Measurements from ENCODE around the gene HOXD13.

The HOXD13 gene

DNA sequence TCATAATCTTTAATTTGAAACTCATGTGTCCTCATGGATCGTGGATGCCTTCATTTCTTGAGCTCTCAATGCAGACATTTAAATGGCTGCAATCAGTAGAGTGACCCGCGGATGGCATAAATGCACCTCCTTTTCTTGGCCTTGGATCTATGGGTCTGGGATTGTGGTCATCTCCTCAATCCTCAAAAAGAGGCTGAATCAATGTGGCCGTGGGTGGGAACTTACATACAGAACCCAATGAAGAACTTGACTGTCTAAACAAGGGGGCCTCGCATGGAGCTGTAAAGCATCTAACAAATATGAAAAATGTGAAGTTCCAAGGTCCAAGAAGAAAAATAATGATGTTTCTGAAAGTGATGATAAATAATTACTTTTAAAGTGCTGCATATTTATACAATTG, 2.9 kb downstream of the HOXD13 start:
- DNase-seq: no peak

- peak; percentile 24 for DNase-seq
Observed at GRCh38 chr2:176096243-176096985, 3.9 kb downstream of the HOXD13 start.

- peak; percentile 88 for DNase-seq
Observed at GRCh38 chr2:176096986-176097819, 4.7 kb downstream of the HOXD13 start.

DNA sequence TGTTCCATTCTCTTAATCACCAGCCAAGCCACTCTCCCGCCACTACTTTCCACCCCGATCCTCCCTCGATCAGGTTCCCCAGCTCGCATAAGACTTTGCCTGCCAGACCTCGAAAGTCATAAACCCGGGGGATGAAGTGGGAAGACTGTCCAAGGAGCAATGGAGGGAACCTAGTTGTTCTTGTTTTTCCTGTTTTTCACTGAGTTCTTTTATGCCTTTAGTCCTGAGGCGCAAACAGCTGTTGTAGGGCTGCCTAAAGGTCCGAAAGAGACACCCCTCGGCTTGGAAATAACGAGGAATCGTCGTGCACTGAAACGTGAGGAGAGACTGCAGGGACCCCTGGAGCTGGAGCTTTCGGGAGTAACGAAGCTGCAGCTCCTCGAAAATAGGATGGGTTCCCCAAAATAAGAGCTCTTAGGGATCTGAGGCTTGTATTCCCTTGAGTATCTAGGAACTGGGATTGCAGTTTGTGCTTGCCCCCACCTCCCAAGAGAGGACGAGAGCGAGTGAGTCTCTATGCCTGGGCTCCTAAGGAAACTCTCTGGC, 5.4 kb downstream of the HOXD13 start:
- DNase-seq: peak; percentile 61

GRCh38 chr2:176098366-176099158, 6.0 kb downstream of the HOXD13 start:
- DNase-seq: peak; percentile 47

DNA sequence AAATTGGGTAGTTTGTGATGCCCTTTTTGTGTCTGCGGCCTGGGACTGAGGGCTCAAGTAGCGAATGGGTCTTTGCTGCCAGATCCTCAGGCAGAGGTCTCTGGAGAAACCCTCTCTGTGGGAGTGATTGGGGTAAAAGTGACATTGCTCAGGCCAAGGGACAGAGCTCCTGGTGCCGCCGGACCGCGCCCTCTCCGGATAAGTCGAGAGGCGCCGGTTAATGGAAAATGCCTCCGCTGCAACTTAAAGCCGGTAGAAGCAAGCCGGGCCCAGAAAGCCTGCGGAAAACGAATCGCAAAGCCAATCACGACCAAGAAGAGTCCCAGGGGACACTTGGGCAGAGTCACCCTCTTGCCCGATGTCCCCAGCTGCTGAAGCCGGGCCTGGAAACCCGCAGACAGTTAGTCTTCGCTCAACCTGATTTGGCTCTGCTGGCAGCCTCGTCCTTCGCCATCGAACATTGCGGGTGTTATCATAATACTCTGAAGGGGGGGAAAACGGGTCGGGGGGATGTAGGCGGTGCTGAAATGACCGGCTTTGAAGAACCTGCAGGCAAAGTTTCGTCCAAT, 6.7 kb downstream of the HOXD13 start:
- DNase-seq: no peak

GRCh38 chr2:176099728-176100546, 7.4 kb downstream of the HOXD13 start, which contains the start of gene HOXD12:
HOXD12 (plus strand) TSS chr2:176099795; CDS start chr2:176099802, 7 bp downstream.
- DNase-seq: no peak

DNA sequence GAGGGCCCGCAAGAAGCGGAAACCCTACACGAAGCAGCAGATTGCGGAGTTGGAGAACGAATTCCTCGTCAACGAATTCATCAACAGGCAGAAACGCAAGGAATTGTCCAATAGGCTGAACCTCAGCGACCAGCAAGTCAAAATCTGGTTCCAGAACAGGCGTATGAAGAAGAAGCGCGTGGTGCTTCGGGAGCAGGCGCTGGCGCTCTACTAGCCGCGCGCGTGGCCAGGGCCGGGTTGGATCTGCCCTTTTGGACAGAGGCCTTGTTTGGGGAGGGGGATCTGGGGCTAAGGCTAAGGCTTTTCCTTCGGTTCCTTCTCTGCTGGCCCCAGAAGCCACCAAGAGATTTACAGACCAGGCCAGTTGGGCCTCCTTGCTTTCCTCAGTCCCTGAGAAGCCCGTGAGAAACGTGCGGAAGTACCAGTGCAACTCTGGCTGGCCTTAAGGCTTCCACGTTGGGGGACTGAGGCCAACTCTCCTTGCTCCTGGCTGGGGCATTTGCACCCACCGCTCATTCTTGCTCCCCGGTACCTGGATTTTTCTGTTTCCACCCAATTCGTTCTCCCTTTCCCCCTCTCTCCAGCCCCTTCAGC, 8.1 kb downstream of the HOXD13 start:
- DNase-seq: no peak

GRCh38 chr2:176101216-176101830, 8.8 kb downstream of the HOXD13 start:
- no peak for DNase-seq

DNA sequence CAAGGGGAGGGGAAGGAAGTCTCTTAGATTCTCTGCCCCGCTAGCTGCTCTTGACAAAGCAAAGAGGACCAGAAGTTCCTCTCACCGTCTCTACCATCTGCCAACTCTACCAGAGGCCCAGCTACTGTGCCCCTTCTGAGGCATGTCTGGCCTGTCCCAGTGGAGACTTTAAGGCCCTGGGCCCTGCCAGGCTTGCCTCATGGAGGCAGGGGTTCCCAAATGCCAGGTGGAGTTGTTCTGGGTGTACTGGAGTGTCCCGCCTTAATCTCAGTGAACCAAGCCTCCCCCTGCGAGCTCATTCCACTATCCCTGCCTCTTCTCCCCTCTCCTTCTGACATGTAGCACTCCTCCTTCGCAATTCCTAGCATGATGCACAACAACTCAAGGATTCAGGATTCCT, 9.3 kb downstream of the HOXD13 start:
- DNase-seq: no peak

GRCh38 chr2:176102309-176102866, 9.9 kb downstream of the HOXD13 start:
- no peak for DNase-seq

GRCh38 chr2:176103194-176103593, 10.7 kb downstream of the HOXD13 start:
- no peak for DNase-seq

DNA sequence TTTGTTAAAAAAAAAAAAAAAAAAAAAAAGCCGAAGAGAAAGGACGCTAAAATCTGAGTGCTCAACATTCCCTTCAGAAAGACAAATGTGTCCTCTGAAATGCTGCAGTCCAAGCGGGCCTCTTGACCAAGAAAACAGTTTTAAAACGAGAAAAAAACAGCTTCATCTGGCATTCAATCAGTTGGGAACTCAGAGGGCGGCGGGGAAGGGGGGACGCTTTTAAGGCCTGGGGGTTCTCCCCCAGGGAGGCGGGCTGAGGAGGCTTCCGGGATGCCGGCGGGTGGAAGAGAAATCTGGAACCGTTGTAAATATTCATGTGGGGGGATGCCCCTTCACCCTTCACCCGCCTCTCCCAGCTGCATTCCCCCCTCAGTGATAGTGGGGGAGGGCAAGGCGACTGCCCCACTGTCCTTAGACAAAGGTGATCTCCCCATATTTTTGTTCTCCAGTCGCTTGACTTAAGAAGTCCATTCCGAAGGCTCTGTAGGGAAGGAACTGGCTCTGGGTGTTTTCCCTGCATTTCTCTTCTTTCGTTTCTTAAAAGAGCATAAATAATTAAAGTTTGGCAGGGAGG, 11.3 kb downstream of the HOXD13 start:
- no peak for DNase-seq

DNA sequence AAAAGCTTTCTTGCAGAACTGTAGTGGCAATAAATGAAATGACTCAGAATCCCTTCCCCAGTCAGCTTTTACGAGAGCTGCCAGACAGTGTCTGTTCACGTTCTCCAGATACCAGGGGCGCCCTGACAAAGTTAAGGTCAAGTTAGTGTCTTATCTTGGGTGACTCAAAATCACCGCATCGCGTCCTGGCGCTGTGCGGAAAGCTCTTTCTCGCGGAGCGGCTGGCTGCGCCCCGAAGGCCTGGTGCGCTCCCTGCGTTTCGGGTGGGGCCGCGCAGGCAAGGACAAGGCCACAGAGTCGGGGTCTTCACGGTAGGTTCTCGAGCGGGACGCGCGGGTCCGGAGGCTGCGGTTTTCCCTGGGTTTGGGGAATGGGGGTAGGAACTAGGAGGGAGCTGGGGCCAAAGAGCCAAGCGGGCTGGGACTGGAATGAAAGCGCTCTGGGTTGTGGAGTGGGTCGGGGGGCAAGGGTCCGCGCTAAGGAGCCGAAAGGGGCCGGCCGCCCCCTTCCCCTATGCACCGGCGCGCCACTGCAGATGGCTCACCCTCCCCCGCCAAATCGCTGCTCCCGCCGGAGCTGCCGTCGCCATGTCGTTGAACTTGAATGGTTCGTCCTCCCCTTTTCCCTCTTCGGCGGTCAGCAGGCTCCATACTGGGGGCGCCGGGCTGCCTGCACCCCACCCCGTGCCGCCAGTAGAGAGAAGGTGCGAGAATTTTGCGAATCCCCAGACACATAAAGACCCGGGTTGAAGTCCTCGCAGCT, 12.0 kb downstream of the HOXD13 start:
- DNase-seq: no peak

- DNase-seq: no peak
Observed at GRCh38 chr2:176105078-176105729, 12.7 kb downstream of the HOXD13 start.

GRCh38 chr2:176105730-176106580, 13.4 kb downstream of the HOXD13 start:
- no peak for DNase-seq
